Measurements from ENCODE around the gene ITPR1.

DNA sequence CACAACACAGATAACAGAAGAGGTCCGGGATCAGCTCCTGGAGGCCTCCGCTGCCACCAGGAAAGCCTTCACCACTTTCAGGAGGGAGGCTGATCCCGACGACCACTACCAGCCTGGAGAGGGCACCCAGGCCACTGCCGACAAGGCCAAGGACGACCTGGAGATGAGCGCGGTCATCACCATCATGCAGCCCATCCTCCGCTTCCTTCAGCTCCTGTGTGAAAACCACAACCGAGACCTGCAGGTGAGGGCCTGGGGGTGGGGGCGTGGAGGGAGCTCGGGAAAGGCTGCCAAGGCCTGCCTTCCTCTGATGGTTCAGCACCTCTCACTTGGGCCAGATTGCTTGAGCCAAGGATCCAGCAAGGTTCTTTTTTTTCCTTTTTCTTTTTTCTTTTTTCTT lies 275.4 kb downstream of the ITPR1 start:
- TF ChIP-seq POLR2AphosphoS5 (IDR thresholded peaks at IDR 0.05; ENCODE audit: borderline replicate concordance, low read depth, low read length) (no peak), EZH2 (IDR thresholded peaks at IDR 0.05) (no peak)

Data from SK-N-MC (cell line).